ENCODE measurements around the gene ZNF575.
A peak's percentile ranks its signal among the peaks of the same experiment; 100 is the strongest.

ZNF575 gene

GRCh38 chr19:43533546-43534304 is 737 bp downstream of the ZNF575 start:
- no peak for TF ChIP-seq CTCF (IDR thresholded peaks at IDR 0.05; ENCODE audit: low read depth, low read length, missing control alignments)
- peak overlapping the region; percentile 63 for H3K4me3 ChIP-seq (ENCODE audit: low read depth, low read length)
- peak; percentile 93 for DNase-seq (ENCODE audit: low read depth)

- no peak overlapping the region for H3K4me3 ChIP-seq (ENCODE audit: low read depth, low read length)
- TF ChIP-seq CTCF (IDR thresholded peaks at IDR 0.05; ENCODE audit: low read depth, low read length, missing control alignments) = no peak
- DNase-seq (ENCODE audit: low read depth) = no peak
These were observed 1.4 kb downstream of the ZNF575 start for GRCh38 chr19:43534305-43534815.

- no peak for DNase-seq (ENCODE audit: low read depth)
- TF ChIP-seq CTCF (IDR thresholded peaks at IDR 0.05; ENCODE audit: low read depth, low read length, missing control alignments) = peak; percentile 54
- no peak overlapping the region for H3K4me3 ChIP-seq (ENCODE audit: low read depth, low read length)
These were observed 2.1 kb downstream of the ZNF575 start for GRCh38 chr19:43534816-43535761.

- H3K4me3 ChIP-seq (ENCODE audit: low read depth, low read length) = no peak overlapping the region
- no peak for DNase-seq (ENCODE audit: low read depth)
- no peak for TF ChIP-seq CTCF (IDR thresholded peaks at IDR 0.05; ENCODE audit: low read depth, low read length, missing control alignments)
These were observed 5.9 kb downstream of the ZNF575 start for GRCh38 chr19:43538922-43539321.

- no peak for DNase-seq (ENCODE audit: low read depth)
- no peak overlapping the region for H3K4me3 ChIP-seq (ENCODE audit: low read depth, low read length)
- no peak for TF ChIP-seq CTCF (IDR thresholded peaks at IDR 0.05; ENCODE audit: low read depth, low read length, missing control alignments)
These were observed 7.4 kb downstream of the ZNF575 start for GRCh38 chr19:43540381-43540780.

- no peak for TF ChIP-seq CTCF (IDR thresholded peaks at IDR 0.05; ENCODE audit: low read depth, low read length, missing control alignments)
- no peak overlapping the region for H3K4me3 ChIP-seq (ENCODE audit: low read depth, low read length)
These were observed 9.1 kb downstream of the ZNF575 start for GRCh38 chr19:43541920-43542650.

More at GRCh38 chr19:43541920-43542650, 9.1 kb downstream of the ZNF575 start:
- no peak for DNase-seq (ENCODE audit: low read depth)

Measured in GM12864 (cell line).